ENCODE measurements around the gene FAM47A. TPM values are rescaled to one million over a fixed set of nuclear protein-coding genes. Genes with fewer than 3 reads are reported as not detected.

The FAM47A gene
- not detected in 2 replicates for total RNA-seq

GRCh38 chrX:34132028-34132427 is at the start of gene FAM47A:
Gene FAM47A, minus strand, starts transcription at chrX:34132314. Its CDS starts 36 bp downstream, at chrX:34132278.

Data from mammary microvascular endothelial cell (primary cell).